Suprapubic skin (tissue), 4 donors: ENCODE measurements around the gene RBM38.

Experiments used
- EP300 ChIP-seq: sonication (generic); formaldehyde crosslinking; IDR thresholded peaks from one replicate; pipeline ENCODE4 v1.6.1; 2017; ENCODE audit warnings: antibody characterized with exemption
- POLR2A ChIP-seq, 2 donors: fragments of 450-650 bp; IDR thresholded peaks; one replicate each; pipeline ENCODE4 v1.6.1; 2017; ENCODE audit warnings: antibody characterized with exemption in 2 of 2, mild to moderate bottlenecking in 2 of 2, moderate library complexity in 2 of 2
- POLR2AphosphoS5 ChIP-seq, 3 donors: sonication (generic); formaldehyde crosslinking; IDR thresholded peaks; one replicate each; pipeline ENCODE4 v1.6.1; 2017; ENCODE audit warnings: antibody characterized with exemption in 3 of 3
- TF ChIP-seq, protein P1 (sequence below), 2 donors: fragments of 200-600 bp in 1 of 2; fragments of 450-650 bp in 1 of 2; sonication (generic) in 1 of 2; IDR thresholded peaks; one replicate each; pipeline ENCODE4 v1.5.1; 2016 to 2019; ENCODE audit warnings: antibody characterized with exemption in 2 of 2, mild to moderate bottlenecking in 1 of 2, moderate library complexity in 1 of 2

DNA sequence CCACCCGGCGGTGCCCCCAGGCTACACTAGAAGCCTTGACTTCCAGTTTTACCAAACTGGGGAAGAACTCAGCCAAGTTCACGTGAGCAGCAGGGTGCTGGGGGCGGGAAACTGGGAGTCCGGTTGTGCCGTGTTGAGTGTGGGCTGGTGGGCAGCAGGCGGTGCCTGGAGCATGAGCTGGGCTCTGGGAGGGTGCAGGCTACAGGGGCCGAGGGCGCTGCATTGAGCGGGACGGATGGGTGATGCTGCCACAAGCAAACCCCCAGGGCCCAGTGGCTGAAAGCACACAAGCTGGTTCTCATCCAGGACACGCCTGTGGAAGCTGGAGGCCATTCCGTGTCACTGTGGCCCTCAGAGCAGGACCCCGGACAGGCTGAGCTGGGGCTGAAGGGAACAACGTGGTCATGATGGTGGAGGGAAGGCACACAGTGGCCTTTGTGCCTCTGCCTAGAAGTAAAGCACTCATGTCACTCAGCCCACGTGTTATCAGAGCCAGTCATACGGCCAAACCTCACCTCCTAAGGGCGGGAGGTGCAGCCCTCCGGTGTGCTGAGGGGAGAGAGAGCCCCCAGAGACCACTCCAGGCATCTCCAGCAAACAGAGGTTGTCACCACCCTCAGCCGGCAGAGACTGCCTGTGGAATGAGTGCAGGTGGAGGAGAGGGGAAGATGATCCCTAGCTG is 29.5 kb downstream of the RBM38 start:
- no peak for TF ChIP-seq POLR2AphosphoS5 (IDR thresholded peaks at IDR 0.05)
- TF ChIP-seq, protein P1, sequence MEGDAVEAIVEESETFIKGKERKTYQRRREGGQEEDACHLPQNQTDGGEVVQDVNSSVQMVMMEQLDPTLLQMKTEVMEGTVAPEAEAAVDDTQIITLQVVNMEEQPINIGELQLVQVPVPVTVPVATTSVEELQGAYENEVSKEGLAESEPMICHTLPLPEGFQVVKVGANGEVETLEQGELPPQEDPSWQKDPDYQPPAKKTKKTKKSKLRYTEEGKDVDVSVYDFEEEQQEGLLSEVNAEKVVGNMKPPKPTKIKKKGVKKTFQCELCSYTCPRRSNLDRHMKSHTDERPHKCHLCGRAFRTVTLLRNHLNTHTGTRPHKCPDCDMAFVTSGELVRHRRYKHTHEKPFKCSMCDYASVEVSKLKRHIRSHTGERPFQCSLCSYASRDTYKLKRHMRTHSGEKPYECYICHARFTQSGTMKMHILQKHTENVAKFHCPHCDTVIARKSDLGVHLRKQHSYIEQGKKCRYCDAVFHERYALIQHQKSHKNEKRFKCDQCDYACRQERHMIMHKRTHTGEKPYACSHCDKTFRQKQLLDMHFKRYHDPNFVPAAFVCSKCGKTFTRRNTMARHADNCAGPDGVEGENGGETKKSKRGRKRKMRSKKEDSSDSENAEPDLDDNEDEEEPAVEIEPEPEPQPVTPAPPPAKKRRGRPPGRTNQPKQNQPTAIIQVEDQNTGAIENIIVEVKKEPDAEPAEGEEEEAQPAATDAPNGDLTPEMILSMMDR (IDR thresholded peaks at IDR 0.05) = no peak
- no peak for TF ChIP-seq POLR2A (IDR thresholded peaks at IDR 0.05)
- no peak for TF ChIP-seq EP300
